ENCODE data around the gene TSPAN12.

TSPAN12 gene

GRCh38 chr7:120874016-120874415 lies 16.1 kb upstream of the TSPAN12 start:
- H3K4me3 ChIP-seq (replicated peaks in 1 of 2; ENCODE audit: low read depth in 2 of 2, low read length in 2 of 2): no peak overlapping the region
- TF ChIP-seq CTCF (IDR thresholded peaks at IDR 0.05; ENCODE audit: low read depth, low read length): no peak
- no peak for DNase-seq (ENCODE audit: low read depth in 2 of 2)

GRCh38 chr7:120873401-120873800 lies 15.5 kb upstream of the TSPAN12 start:
- H3K4me3 ChIP-seq (replicated peaks in 1 of 2; ENCODE audit: low read depth in 2 of 2, low read length in 2 of 2): no peak overlapping the region
- no peak for DNase-seq (ENCODE audit: low read depth in 2 of 2)
- no peak for TF ChIP-seq CTCF (IDR thresholded peaks at IDR 0.05; ENCODE audit: low read depth, low read length)

GRCh38 chr7:120869700-120870099 lies 11.8 kb upstream of the TSPAN12 start:
- no peak for TF ChIP-seq CTCF (IDR thresholded peaks at IDR 0.05; ENCODE audit: low read depth, low read length)

GRCh38 chr7:120867932-120868331 lies 10.0 kb upstream of the TSPAN12 start:
- no peak for DNase-seq (ENCODE audit: low read depth in 2 of 2)
- TF ChIP-seq CTCF (IDR thresholded peaks at IDR 0.05; ENCODE audit: low read depth, low read length): no peak

More at GRCh38 chr7:120869700-120870099, 11.8 kb upstream of the TSPAN12 start:
- no peak for DNase-seq (ENCODE audit: low read depth in 2 of 2)
- H3K4me3 ChIP-seq (replicated peaks in 1 of 2; ENCODE audit: low read depth in 2 of 2, low read length in 2 of 2): no peak overlapping the region

GRCh38 chr7:120865191-120865981 lies 7.4 kb upstream of the TSPAN12 start:
- TF ChIP-seq CTCF (IDR thresholded peaks at IDR 0.05; ENCODE audit: low read depth, low read length): no peak
- DNase-seq (ENCODE audit: low read depth in 2 of 2): no peak
- H3K4me3 ChIP-seq (replicated peaks in 1 of 2; ENCODE audit: low read depth in 2 of 2, low read length in 2 of 2): no peak overlapping the region

More at GRCh38 chr7:120867932-120868331, 10.0 kb upstream of the TSPAN12 start:
- H3K4me3 ChIP-seq (replicated peaks in 1 of 2; ENCODE audit: low read depth in 2 of 2, low read length in 2 of 2): no peak overlapping the region

- H3K4me3 ChIP-seq (replicated peaks in 1 of 2; ENCODE audit: low read depth in 2 of 2, low read length in 2 of 2): no peak overlapping the region
- TF ChIP-seq CTCF (IDR thresholded peaks at IDR 0.05; ENCODE audit: low read depth, low read length): no peak
- DNase-seq (ENCODE audit: low read depth in 2 of 2): no peak
Measured at GRCh38 chr7:120864141-120864900, 6.4 kb upstream of the TSPAN12 start.
